Measurements from ENCODE around the gene SFRP5. TPM values are rescaled to one million over a fixed set of nuclear protein-coding genes. Genes with fewer than 3 reads are reported as not detected.

SFRP5 gene
- total RNA-seq, 4 donors from 2014 or later, result 0.69 to 4.4 (median 1.4) TPM

DNA sequence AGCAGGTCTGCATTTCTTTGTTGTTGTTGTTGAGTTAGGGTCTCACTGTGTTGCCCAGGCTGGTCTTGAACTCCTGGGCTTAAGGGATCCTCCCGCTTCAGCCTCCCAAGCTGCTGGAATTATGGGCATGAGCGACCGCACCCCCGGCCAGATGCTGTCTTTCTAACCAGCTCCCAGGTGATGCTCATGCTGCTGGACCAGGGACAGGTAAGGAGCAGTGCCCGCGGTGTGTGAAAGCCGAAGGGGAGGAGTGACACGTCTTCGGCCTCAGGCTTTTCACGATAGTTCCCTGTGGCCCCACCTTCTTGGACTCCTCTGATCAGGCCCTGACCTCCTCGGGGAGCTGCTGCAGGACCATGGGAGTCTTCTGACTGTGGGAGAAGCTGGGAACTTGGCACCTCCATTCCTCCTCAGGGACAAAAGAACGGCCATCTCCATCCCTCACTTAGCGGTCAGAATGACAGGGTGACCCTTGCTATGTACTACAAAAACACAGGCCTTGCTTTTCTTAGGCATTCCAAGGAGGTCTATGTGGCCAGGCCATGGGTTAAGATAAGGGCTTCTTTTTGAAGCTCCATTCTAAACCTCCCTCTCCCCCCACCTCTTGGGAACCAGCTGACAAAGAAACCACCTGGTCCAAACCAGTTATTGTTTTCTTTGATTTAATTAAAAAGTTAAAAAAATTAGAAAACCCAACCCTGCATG lies 5.5 kb downstream of the SFRP5 start:
- H3K4me3 ChIP-seq (ENCODE audit: low read depth, poor library complexity, severe bottlenecking), result no peak overlapping the region
- DNase-seq (ENCODE audit: low spot score in 2 of 2), result no peak
- WGBS, 2 donors, result 85 to 87% methylated on average over 13 of the region's 13 CpGs
- intact Hi-C loops (cut with DNase I; ENCODE audit: low total_unique reads), result no loop called here
- TF ChIP-seq, protein P1, sequence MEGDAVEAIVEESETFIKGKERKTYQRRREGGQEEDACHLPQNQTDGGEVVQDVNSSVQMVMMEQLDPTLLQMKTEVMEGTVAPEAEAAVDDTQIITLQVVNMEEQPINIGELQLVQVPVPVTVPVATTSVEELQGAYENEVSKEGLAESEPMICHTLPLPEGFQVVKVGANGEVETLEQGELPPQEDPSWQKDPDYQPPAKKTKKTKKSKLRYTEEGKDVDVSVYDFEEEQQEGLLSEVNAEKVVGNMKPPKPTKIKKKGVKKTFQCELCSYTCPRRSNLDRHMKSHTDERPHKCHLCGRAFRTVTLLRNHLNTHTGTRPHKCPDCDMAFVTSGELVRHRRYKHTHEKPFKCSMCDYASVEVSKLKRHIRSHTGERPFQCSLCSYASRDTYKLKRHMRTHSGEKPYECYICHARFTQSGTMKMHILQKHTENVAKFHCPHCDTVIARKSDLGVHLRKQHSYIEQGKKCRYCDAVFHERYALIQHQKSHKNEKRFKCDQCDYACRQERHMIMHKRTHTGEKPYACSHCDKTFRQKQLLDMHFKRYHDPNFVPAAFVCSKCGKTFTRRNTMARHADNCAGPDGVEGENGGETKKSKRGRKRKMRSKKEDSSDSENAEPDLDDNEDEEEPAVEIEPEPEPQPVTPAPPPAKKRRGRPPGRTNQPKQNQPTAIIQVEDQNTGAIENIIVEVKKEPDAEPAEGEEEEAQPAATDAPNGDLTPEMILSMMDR (IDR thresholded peaks at IDR 0.05), result no peak
- no peak for TF ChIP-seq POLR2A (IDR thresholded peaks at IDR 0.05)

DNA sequence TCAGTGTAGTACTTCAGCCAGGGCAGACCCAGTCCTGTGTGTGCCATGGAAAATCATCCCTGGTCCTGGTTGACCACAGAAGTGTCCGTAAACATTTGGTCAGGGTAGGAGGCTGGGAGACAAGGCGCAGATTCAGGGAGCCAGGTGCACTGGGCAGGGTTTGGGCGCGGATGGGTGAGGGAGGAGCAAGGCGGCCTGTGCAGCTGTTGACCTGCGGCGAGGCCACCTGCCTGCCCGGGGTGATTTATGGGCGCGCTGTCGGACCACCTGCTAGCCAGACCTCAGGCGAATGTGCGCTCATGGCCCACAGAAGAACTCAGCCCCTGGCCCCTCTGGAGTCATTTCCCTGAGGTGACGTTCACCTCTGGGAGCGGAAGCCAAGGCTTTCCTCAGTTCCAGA lies 6.6 kb downstream of the SFRP5 start:
- no peak for TF ChIP-seq POLR2A (IDR thresholded peaks at IDR 0.05)
- TF ChIP-seq, protein P1 (IDR thresholded peaks at IDR 0.05), result no peak
- 91 to 92% methylated on average over 15 of the region's 15 CpGs for WGBS, 2 donors
- intact Hi-C loops (cut with DNase I; ENCODE audit: low total_unique reads), result no loop called here
- no peak overlapping the region for H3K4me3 ChIP-seq (ENCODE audit: low read depth, poor library complexity, severe bottlenecking)
- DNase-seq (ENCODE audit: low spot score in 2 of 2), result no peak

DNA sequence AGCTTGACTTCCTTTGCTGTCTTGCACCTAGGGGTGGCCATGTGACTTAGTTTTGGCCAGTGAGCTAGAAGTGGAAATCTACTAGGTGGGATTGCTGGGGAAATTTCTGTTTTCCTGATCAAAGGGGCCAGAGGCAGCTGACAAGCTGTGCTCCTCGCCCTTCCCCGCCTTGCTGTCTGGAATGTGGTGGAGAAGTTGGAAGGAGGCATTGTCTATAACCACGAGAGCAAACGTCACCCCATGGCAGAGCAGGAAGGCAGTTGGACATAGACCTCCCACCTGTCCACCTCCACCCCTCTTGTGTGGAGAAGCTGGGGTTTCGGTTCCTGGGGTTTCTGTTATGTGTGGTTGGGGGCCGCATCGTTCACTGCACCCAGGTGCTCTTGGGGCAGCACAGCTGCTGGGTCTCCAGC lies 7.3 kb downstream of the SFRP5 start:
- DNase-seq (ENCODE audit: low spot score in 2 of 2), result no peak
- WGBS, 2 donors, result 67 to 74% methylated on average over 7 of the region's 7 CpGs

DNA sequence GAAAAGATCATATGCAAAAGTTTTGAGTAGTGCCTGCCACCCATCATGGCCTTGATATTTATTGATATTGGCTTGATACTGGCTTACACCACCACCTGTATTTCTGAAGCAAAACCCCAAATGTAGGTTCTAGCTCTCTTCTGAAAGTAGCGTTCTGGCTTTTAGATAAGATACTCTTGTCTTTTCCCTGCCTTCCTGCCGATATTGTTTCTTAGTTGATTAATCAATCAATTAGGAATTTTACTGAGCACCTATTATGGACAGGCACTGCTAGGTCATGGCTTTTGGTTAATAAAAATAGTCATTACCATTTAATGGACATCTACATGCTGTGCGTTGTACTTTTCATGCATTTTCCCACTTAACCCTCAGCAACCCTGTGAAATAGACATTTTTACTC lies 7.9 kb downstream of the SFRP5 start:
- no peak overlapping the region for H3K4me3 ChIP-seq (ENCODE audit: low read depth, poor library complexity, severe bottlenecking)
- DNase-seq (ENCODE audit: low spot score in 2 of 2), result no peak
- 90 to 95% methylated on average over 3 of the region's 3 CpGs for WGBS, 2 donors
- TF ChIP-seq, protein P1 (IDR thresholded peaks at IDR 0.05), result no peak
- no peak for TF ChIP-seq POLR2A (IDR thresholded peaks at IDR 0.05)
- intact Hi-C loops (cut with DNase I; ENCODE audit: low total_unique reads), result no loop called here

More for the DNA sequence above, 7.3 kb downstream of the SFRP5 start:
- H3K4me3 ChIP-seq (ENCODE audit: low read depth, poor library complexity, severe bottlenecking), result no peak overlapping the region
- intact Hi-C loops (cut with DNase I; ENCODE audit: low total_unique reads), result no loop called here
- TF ChIP-seq, protein P1 (IDR thresholded peaks at IDR 0.05), result no peak
- TF ChIP-seq POLR2A (IDR thresholded peaks at IDR 0.05), result no peak

DNA sequence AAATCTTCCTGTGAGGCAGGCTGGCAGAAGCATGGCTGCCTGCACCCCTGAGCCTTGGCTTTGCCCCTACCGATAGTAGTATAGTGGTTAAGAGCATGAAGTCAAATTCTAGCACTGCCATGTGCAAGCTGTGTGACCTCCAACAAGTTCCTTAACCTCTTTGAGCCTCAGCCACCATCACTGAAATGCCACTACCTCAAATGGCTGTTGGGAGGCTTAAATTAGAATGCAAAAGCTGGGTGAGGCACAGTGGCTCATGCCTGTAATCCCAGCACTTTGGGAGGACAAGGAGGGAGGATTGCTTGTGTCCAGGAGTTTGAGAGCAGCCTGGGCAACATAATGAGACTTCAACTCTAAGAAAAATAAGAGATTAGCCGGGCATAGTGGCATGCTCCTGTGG lies 8.4 kb downstream of the SFRP5 start:
- H3K4me3 ChIP-seq (ENCODE audit: low read depth, poor library complexity, severe bottlenecking), result no peak overlapping the region
- TF ChIP-seq, protein P1 (IDR thresholded peaks at IDR 0.05), result no peak
- no peak for TF ChIP-seq POLR2A (IDR thresholded peaks at IDR 0.05)
- WGBS, 2 donors, result 82 to 92% methylated on average over 2 of the region's 2 CpGs
- intact Hi-C loops (cut with DNase I; ENCODE audit: low total_unique reads), result no loop called here
- no peak for DNase-seq (ENCODE audit: low spot score in 2 of 2)

DNA sequence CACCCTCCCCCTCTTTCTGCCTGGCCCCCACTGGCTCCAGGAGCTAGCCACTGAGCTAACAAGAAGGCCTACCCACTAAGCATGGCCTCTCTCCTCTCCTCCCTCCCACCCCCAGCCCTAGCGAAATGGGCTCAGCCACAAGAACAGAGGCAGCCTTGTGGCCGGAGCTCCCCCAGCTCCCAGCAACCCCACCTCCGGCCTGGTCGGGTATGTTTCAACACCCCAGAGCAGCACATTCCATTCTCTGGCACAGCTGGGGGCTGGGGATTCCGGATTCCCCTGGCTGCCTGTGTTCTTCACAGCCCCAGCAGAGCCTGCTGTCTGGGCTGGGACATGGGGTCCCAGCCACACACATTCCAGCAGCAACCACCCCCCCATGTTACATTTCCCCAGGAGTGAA lies 9.0 kb downstream of the SFRP5 start:
- no peak for DNase-seq (ENCODE audit: low spot score in 2 of 2)
- intact Hi-C loops (cut with DNase I; ENCODE audit: low total_unique reads), result no loop called here
- WGBS, 2 donors, result 75 to 79% methylated on average over 5 of the region's 5 CpGs
- H3K4me3 ChIP-seq (ENCODE audit: low read depth, poor library complexity, severe bottlenecking), result no peak overlapping the region
- TF ChIP-seq, protein P1 (IDR thresholded peaks at IDR 0.05), result no peak
- TF ChIP-seq POLR2A (IDR thresholded peaks at IDR 0.05), result no peak

Measured in lower leg skin (tissue), 4 donors.